Left lung (tissue), 10 donors: ENCODE measurements around the gene KRT8. TPM values are rescaled to one million over a fixed set of nuclear protein-coding genes. Genes with fewer than 3 reads are reported as not detected.
"Not testable (repeated sequence)": the region's sequence is repeated elsewhere in the genome, so short reads cannot be mapped to it uniquely, and the experiment has no call there.

Experiments
- ATAC-seq: fragments of 200-7000 bp; cut with Tn5 transposase; one replicate; pipeline ENCODE4 v1.9.1; 2020; ENCODE audit warnings: moderate library complexity
- DNase-seq, 4 donors: peaks; one replicate each; pipeline ENCODE4 v3.0.0-alpha.2; 2013 to 2020
- H3K27ac ChIP-seq, 2 donors: fragments of 200-600 bp; sonication (generic) in 1 of 2; one replicate each; pipeline versions ENCODE4 v1.5.0 to v1.8.0; 2020 to 2021
- H3K27me3 ChIP-seq, 2 donors: fragments of 200-600 bp; sonication (generic) in 1 of 2; one replicate each; pipeline versions ENCODE4 v1.5.0 to v1.8.0; 2020 to 2021
- H3K36me3 ChIP-seq, 2 donors: fragments of 200-600 bp; sonication (generic) in 1 of 2; one replicate each; pipeline versions ENCODE4 v1.5.0 to v1.8.0; 2020 to 2021
- H3K4me1 ChIP-seq, 2 donors: fragments of 200-600 bp; one replicate each; pipeline ENCODE4 v1.8.0; 2021
- H3K4me3 ChIP-seq, 2 donors: fragments of 200-600 bp; sonication (generic) in 1 of 2; one replicate each; pipeline versions ENCODE4 v1.5.0 to v1.8.0; 2020 to 2021; ENCODE audit warnings: mild to moderate bottlenecking in 1 of 2
- H3K9me3 ChIP-seq, 2 donors: fragments of 200-600 bp; sonication (generic) in 1 of 2; one replicate each; pipeline versions ENCODE4 v1.5.0 to v1.8.0; 2020 to 2021
- CTCF ChIP-seq, 2 donors: fragments of 200-600 bp; sonication (generic) in 1 of 2; IDR thresholded peaks; one replicate each; pipeline versions ENCODE4 v1.5.0 to v1.8.0; 2021; ENCODE audit warnings: antibody characterized with exemption in 2 of 2
- intact Hi-C, 2 donors: fragments of 100-400 bp; cut with DNase I; formaldehyde crosslinking; loops; one replicate each; pipeline versions ENCODE4 v1.11.2 to v1.14.2; 2022
- polyA plus RNA-seq, 6 donors: library from polyadenylated mRNA; unstranded; fragments of 120-200 nt; gene quantifications; one replicate each; pipeline ENCODE4 v1.2.1, GENCODE V29; 2013; ENCODE audit not compliant: insufficient read length in 6 of 6
- total RNA-seq, 2 donors: library from RNA; stranded (reverse); fragmentation: NEBNext Ultra II Directional; extraction: Animal tissue kit (Norgen Biotek cat#: 25700); gene quantifications; one replicate each; pipeline ENCODE4 v1.2.1, GENCODE V29; 2021
- donor health status: DM: no; HTN: yes; CAD: no.
- donor health status: DM: no; HTN: no; CAD: no.

The KRT8 gene
- total and polyA plus RNA-seq, 8 donors, result 159 to 1,126 (median 207) TPM

DNA sequence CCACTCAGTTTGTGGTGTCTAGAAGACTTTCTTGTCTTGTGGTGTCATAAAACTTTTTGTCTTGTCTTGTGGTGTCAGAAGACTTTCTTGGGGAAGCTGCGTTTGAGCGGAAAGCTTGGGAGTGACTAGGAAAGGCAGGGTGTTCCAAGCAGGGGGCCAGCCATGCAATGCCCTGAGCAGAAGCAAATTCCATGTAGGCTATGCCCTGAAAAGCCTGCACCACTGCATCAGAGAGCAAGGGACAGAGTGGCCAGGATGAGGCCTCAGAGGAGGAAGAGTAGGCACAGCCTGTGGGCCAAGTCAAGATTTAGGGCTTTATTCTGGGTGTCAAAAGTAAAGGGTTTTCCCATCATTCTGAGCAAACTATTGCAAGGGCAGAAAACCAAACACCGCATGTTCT, 14.5 kb downstream of the KRT8 start:
- no peak overlapping the region for H3K4me3 ChIP-seq
- intact Hi-C loops, result no loop called here
- H3K9me3 ChIP-seq, result no peaks in the 10 kb centered on the region
- no peaks in the 10 kb centered on the region for H3K36me3 ChIP-seq
- no peak overlapping the region for H3K27ac ChIP-seq
- no peak for TF ChIP-seq CTCF (IDR thresholded peaks at IDR 0.05)
- no peaks in the 10 kb centered on the region for H3K27me3 ChIP-seq
- H3K4me1 ChIP-seq, result no peaks in the 10 kb centered on the region
- DNase-seq (no peak), ATAC-seq (no peak)

GRCh38 chr12:52884526-52885293, 20.2 kb downstream of the KRT8 start:
- H3K4me1 ChIP-seq, result peaks cover 1 to 8% of the 10 kb centered on the region in 2 donors
- TF ChIP-seq CTCF (IDR thresholded peaks at IDR 0.05), result peak; percentile 89
- no peak overlapping the region for H3K27ac ChIP-seq
- H3K9me3 ChIP-seq, result no peaks in the 10 kb centered on the region
- H3K27me3 ChIP-seq, result peaks cover 0 to 26% of the 10 kb centered on the region in 2 donors
- no peaks in the 10 kb centered on the region for H3K36me3 ChIP-seq
- peak; percentile 90 for ATAC-seq
- intact Hi-C loops, result loop anchor here (5.0 to 10.0 kb wide), 3 partner anchors 93 to 730 kb away; no protein-coding TSS in a partner anchor
- no peak overlapping the region for H3K4me3 ChIP-seq
- peak in 3 of 4 donors; percentile 64 to 93 (median 77) for DNase-seq

GRCh38 chr12:52880499-52880898, 24.4 kb downstream of the KRT8 start:
- not testable (repeated sequence) for ATAC-seq

DNA sequence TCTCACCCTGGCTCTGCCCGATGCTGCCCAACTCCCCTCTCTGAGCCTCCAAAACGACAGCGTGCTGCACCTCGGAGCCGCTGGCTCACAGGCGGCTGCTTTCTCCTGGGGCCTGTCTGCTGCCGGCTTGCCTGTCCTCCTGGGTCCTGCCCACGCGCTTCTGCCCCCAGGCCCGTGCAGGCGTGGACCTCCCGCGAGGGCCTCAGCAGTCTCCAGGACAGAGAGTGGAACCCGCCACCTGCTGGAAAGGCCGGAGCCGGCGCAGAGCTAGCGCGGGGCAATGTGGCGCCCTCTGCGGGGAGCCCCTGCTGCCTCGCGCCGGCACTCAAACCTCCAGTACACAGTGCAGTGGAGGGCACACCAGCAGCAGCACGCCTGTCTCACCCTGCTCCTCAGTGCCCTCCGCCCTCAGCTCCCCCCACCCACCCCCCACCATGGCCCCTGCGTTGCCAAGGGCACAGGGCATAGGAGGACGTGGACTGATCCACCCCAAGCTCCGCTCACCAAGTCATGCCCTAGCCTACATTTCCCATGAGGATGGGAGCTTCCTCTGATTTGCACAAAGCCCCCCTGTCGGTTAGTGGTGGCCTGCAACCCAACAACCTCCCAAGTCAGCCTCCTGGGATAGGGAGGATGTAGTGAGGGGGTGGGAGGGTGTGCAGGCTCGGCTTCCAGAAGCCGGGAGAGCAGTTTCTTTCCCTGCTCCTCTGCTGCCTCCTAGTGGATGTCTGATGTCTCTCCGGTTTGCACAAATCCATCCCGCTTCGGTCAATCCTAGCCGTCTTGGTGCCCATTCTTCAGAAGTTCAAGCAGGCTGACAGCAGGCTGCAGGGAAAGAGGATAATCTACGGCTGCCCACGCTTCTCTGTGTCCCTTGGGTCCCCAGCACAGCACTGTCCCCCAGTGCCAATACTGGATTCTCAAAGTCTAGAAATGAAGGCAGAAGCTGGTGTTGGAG, 25.2 kb downstream of the KRT8 start:
- peak overlapping the region in 1 of 2 donors; percentile 20 for H3K4me3 ChIP-seq
- ATAC-seq, result peak; percentile 94

More at GRCh38 chr12:52880499-52880898, 24.4 kb downstream of the KRT8 start:
- H3K36me3 ChIP-seq, DNase-seq, H3K9me3 ChIP-seq, H3K4me3 ChIP-seq, H3K27ac ChIP-seq: not testable (repeated sequence)
- Histone ChIP-seq H3K27me3 (peaks cover 0 to 33% of the 10 kb centered on the region in 2 donors), H3K4me1 (peaks cover 3 to 18% of the 10 kb centered on the region in 2 donors)
- intact Hi-C loops, result loop anchor here in 1 of 2 donors (10.0 kb wide), 1 partner anchor 726 kb away; no protein-coding TSS in a partner anchor

More for the DNA sequence above, 25.2 kb downstream of the KRT8 start:
- peak; percentile 46 to 76 for TF ChIP-seq CTCF (IDR thresholded peaks at IDR 0.05)
- Histone ChIP-seq H3K27ac (no peak overlapping the region), H3K36me3 (no peaks in the 10 kb centered on the region), H3K27me3 (peaks cover 0 to 33% of the 10 kb centered on the region in 2 donors), H3K9me3 (no peaks in the 10 kb centered on the region), H3K4me1 (peaks cover 6 to 23% of the 10 kb centered on the region in 2 donors)
- intact Hi-C loops, result loop anchor here in 1 of 2 donors (5.0 to 10.0 kb wide), 2 partner anchors 297 to 725 kb away; no protein-coding TSS in a partner anchor
- DNase-seq, result peak; percentile 75 to 92 (median 82)
